GM19035 (cell line): ENCODE data around the gene MTFMT.
"Not testable (repeated sequence)": the region's sequence is repeated elsewhere in the genome, so short reads cannot be mapped to it uniquely, and the experiment has no call there.

ENCODE experiments used
- ATAC-seq: cut with Tn5 transposase; IDR thresholded peaks from one replicate; pipeline ENCODE4 v1.9.1; 2021; ENCODE audit not compliant: unreplicated experiment

Gene MTFMT

DNA sequence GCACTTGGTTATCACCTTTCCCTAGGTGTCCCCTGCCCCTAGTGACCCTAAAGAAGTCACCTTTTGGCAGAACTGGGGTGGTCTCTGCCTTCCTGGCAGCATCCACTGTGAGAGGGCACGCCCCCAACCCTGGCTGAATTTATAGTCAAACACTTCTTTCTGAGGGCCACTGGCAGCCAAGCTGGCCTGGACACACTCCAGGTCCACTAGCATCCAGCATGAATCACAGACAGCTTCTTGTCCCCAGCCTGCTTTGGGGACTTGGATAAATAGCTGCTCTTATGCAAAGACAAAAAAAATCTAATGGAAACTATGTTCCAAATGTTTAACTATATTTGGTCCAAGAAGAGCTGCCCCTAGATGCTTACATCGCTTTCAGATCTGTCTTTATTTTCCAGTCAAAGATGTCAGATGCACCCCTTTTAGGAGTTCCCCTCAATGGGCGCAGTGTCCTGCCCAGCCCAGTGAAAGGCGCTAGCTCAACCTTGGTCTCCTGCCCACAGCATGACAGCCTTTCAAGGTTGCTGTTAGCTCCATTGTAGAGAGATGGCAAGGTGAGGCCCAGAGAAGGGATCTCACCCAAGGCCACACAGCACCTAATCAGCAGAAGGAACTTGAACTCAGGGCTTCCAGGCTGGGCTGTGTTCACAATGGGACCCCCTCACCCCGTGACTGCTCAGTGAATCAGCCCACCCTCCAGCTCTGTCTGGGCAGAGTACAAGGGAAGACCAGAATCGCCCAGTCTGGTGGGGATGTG, 31.4 kb upstream of the MTFMT start:
- ATAC-seq: no peak

DNA sequence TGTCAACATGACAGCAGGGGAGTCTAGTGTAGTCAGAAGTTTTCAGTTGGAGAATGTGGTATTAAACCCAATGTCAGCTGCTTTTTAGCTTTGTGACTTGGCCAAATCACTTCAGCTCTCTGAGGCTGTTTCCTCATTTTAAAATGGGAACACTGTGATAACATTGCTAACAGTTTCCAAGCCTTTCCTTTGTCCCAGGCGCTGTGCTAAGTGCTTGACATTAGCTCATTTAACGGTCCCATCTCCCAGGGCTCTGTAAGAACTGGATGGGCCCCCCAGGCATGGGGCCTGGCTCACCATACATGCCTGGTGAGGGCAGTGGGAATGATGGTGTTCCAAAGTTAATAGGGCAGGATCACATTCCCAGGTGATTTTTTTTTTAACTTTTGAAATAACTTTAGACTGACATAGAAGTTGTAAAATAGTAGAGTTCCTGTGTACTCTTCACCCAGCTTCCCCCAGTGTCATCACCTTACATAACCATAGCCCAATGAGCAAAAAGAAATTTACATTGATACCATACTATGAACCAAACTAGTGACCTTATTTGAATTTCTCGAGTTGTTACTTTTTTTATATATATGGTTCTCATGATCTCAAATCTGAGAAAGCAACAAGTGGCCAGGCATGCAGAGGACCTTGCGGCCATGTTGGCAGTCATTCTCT, 30.6 kb upstream of the MTFMT start:
- ATAC-seq: no peak

DNA sequence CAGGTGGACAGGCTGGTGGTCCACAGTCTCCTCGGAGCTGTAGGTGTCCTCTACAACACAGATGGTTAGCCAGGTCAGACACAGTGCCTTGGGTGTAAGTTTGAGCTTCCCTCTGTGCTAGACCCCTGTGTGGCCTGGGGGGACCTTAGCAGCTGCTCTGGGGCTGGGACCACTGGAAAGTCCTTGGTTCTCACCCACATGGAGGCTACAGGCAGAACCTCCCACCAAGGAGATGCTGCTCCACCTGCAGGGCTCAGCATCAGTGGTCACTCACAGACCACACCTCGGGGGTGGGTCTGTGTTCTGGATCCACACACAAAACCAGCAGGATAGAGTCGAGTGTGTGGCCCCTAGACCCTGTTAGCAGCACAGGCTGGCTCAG, 29.9 kb upstream of the MTFMT start:
- no peak for ATAC-seq

DNA sequence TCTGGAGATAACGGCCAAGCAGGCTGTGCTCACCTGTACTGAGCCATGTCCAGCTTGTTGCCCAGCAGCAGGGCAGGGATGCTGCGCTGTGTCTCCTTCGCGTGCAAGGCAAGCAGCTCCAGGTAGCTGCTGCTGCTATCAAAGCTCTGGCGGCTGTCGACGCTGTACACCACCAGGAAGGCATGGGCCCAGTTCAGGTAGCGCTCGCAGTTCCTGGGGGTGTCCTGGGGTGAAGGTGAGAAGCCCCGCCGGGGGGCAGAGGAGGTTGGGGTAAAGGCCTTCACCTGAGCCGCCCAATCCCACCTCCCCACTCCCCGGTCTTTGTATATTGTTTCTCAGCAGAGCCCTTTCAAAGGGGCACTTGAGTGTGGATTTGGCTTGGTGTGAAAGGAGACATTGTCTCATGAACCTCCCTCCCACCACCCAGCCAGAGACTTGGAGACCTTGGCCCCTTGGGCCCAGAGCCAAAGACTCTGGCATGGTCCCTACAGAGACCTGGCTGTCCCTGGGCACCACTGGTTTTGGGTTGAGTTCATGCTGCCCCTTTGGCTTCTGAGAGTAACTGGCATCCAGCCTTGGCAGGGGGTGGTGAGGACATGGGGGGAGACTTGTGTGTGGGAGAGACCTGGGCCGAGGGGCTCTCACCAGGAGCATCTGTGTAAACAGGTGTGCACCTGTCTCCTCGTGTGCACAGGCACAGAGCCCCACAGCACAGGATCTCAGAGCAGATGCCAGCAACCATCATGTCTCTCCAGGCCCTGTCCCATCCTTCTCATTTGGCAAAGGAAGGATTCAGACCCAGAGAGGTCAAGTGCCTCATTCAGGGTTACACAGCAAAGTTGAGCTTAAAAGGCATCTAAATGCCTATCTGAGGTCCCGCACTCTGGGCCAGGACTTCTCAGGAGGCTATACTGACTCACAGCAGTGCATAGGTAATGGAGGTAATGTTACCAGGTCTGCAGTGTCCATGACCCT, 29.2 kb upstream of the MTFMT start:
- ATAC-seq: no peak

DNA sequence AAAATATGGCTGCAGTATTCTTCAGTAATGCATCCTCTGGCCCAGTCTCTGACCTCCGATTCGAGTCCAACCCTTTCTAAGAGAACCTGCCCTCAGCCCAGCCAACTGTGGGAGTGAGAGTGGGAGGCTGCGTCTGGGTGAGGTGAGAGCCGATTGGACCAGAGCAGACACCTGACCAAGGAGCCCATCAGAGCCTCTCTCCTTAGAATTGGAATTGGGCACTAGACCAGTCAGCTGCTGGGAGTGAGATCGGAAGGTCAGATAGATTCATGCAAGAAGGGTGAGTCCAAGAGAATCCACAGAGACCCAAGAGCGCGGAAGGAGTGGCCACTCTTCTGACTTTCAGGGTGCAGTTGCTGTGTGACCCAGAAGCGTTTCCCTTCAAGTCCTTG, 28.1 kb upstream of the MTFMT start:
- ATAC-seq: no peak

DNA sequence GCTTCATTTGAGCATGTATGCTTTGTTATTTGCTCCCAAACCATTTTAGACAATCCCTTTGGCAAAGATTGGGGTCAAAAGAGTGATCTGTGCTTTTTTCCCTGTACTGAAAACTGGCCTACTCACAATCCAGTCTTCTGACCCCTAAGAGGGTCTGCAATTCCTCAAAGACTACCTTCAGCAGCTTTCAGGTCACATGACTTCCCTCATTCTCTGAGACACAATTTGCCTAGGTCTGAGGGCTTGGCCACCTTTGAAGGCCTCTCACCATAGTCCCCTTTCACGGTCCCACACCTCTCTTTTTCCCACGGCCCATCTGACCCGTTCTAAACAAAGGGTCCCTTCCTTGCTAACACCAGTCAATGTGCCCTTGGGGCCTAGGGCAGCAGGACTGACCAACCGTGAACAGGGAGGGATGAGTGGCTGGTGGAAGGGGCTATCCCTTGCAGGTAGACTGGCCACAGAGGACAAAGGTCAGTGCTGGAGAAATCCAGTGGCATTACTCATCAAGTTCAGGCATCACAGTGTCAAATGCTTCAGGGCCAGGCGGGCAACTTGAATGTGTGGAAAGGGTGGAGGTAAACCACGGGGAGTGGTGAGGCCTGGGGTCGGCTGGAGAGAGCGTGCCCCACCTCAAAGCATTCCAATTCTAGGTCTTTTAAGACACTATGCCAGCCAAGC, 27.6 kb upstream of the MTFMT start:
- ATAC-seq: no peak

DNA sequence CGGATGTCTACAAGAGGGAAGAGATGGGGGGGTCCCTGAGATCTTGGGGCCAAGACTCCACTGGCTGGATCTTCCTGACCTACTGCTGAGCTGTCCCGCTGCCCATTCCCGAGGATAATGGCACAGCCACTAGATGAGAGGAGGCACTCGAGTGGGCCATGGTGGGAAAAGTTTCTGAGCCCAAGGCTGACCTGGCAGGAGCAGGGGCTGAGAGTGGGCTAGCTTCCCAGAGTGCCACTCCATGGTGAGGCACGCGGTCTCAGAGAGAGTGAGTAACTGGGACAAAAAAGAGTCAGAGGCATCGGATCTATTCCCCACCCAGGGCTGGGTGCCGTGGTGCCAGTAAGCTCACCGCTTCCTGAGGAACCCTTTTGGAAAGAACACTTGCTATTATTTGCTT, 26.7 kb upstream of the MTFMT start:
- no peak for ATAC-seq

DNA sequence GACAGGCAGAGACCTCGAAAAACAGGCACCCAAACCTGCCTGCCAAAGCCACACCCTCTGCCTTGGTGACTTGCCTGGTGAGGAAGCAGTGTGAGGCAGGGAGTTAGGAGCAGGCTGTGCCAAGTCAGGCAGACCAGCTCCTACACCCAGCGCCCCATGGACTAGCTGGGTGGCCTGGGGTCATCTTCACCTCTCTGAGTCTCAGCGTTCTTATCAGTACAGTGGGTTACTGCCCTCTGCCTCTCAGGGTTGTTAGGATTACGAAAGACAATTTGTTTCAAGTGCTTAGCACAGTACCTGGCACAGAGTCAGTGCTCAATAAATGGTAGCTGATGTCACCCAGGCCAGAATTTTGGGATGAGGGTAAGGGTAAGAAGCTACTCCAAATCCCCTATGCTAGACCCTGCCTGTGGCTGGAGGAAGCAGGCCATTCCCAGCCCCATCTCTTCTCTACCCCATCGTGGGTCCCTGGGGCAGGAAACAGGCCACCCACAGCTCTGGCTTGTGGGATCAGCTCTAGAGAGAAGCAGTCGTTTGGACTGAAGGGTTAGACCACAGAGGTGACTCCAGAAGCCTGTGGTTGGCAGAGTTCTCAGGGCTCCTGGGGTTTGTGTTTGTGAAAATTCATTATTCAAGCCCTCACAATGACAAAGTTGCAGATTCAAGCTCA, 25.9 kb upstream of the MTFMT start:
- ATAC-seq: no peak

DNA sequence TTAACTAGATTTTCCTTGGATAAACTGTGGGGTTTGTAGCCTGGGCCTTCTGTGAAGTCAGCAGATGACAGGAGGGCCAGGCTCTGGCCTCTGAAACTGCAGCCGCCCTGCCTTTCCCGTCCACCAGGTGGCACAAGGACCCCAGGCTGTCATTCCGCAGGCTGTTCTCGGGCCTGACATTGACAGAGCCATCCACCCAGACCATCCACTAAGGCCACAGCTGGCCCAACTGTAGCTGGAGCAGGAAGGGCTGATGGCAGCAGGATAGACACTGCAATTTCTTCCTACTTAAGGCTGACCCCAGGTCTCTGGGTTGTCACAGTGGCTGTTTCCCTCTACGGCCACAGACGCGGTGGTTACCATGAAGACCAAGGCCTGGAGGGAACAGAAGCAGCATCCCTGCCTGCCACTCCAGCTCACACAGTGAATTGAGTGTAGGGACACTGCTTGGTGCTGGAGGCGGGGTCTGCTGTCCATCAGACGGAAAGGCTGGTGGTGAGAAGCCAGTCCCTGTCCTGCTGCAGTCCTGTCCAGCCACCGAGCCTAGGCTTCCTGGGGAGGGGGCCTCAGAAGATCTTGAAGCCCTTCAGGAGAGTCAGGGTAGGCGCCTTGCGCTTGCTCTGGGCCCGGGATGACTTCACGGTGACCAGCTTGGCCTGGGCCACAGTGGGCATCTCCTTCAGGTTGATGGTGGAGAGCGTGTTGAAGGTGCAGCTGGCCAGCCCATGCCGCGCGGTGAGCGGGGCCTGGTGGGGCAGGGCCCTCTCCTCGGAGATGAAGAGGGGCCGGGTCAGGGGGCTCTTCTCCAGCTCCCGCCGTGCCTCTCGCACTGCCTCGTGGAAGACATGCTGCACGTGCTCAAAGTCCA, 25.1 kb upstream of the MTFMT start:
- no peak for ATAC-seq

DNA sequence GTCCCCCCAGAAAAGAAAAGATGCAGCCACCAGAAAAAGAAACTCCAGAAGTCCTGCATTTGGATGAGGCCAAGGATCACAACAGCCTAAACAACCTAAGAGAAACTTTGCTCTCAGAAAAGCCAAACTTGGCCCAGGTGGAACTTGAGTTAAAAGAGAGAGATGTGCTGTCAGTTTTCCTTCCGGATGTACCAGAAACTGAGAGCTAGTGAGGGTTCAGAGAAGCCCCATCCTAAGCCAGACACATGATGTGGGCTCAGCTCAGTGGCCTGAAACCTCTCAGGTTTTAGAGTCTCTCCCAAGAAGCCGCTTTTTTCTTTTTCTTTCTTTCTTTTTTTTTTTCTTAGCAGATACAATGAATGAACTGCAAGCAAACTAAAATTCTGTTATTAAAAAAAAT, 23.5 kb upstream of the MTFMT start:
- ATAC-seq: no peak

DNA sequence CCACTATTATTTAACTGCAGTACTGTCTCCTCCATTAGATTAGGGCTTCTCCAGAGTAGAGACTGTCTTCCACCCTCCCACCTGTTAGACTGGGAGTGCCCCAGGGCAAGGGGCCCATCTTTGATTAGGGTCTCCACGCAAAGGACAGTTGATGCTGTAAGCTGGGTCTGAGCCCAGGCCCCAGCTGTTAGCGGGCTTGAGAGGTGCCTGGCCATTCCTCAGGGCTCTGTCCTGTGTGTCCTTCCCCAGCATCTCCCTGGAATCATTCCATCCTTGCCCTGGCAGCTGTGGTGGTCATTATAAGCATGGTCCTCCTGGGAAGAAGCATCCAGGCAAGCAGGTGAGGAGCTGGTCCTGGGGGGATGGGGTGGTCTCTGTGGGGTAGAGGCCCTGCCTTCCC, 21.8 kb upstream of the MTFMT start:
- ATAC-seq: no peak

DNA sequence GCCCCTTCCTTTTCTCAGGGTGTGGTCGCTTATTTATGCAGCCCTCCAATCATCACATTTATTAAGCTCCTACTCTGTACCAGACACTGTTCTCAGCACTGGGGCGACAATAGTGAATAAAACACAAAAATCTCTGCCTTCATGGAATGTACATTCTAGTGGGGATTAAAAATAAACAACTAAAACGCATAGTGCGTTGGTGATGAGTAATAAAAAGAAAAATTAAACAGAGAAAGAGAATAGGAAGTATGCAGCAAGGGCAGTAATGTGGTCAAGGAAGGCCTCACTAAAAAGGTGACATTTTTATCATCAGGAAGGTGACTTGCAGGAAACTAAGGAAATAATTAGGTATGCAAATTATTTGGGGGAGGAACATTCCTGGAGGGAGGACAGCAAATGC, 20.8 kb upstream of the MTFMT start:
- no peak for ATAC-seq

DNA sequence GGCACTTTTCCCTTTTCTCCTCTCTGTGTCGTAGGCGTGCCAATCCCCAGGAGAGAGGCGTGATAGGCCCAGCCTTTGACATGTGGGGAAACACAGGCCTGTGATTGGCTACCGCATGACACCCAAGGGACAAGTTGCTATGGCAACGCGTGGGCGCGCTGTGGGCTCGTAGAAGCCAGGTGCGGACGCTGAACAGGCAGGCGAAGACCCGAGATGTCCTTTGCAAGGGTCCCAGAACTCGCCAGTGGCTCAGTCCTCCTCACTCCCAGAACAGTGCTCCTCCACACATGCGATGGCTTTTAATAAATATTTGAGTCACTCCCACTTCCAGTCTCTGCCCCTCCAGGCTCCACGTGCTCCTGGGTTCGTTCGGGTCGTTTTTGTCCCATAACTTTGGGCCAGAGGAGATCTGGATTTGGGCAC, 20.0 kb upstream of the MTFMT start:
- ATAC-seq: peak; percentile 93

DNA sequence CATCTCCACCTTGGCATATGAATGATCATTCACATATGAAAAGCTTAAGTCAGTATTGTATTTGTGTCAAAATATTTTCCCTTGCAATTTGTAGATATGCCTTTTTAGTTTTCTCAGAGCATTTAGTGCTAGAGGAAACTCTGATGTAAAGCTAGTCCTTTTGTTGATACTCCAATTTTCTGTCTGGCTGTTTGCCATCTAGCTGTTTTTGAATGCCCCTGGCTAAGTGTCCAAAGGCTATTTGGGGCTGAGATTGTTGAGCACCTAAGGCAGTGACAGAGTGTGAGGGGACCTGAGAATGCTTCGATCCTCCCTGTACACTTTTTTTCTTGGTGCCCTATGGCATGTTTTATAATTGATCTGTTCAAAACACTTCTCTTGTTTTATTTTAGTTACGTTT, 18.8 kb upstream of the MTFMT start:
- no peak for ATAC-seq

DNA sequence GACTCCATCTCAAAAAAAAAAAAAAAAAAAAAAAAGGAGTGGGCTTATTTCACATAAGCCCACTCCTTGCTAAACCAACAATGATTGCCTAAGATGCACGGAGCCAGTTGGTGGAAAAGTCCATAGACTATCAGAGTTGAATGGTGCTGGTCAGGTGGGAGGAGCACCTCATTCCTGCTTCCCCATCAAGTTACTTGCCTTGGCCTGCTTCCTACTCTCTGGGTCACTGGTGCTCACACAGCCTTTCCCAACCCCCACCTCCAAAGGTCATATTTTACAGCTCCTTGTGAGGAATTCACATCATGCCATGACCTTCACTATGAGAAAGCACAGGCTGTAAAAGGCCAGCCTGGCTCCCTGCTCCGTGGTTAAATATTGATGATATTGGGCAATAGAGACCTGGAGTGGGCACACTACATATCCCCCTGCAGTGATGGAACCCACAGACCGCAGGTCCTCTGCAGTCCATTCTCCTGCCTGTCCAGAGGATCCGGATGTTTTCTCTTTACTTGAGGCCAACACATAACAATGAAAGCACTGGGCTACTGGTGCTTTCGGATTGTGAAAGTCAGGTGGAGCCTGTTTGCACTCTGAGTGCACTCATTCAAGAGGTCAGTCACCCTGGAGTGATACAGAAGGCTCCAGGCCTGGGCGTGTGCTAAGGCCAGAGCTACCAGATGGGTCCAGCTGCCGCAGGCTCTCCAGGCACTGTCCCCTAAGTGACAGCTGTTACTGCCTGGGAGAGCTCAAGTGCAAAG, 15.5 kb upstream of the MTFMT start, which contains the start of gene SLC51B:
TSS of gene SLC51B (plus strand) at position 664 of the 758 bp plus-strand sequence. CDS start 4,618 bp downstream, outside the sequence.
- ATAC-seq: no peak

DNA sequence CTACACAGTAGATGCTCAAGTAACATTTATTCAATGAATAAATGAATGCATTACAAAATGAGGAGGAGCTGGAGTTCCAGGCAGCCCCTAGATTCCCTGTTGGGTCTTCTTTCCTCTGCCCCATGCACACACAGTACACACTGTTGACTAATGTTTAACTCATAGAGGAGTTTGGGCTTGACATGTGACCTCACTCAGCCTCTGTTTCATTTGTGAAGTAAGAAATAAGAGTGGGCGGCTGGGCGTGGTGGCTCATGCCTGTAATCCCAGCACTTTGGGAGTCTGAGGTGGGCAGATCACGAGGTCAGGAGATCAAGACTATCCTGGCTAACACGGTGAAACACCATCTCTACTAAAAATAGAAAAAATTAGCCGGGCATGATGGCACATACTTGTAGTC, 14.8 kb upstream of the MTFMT start:
- ATAC-seq: not testable (repeated sequence)

DNA sequence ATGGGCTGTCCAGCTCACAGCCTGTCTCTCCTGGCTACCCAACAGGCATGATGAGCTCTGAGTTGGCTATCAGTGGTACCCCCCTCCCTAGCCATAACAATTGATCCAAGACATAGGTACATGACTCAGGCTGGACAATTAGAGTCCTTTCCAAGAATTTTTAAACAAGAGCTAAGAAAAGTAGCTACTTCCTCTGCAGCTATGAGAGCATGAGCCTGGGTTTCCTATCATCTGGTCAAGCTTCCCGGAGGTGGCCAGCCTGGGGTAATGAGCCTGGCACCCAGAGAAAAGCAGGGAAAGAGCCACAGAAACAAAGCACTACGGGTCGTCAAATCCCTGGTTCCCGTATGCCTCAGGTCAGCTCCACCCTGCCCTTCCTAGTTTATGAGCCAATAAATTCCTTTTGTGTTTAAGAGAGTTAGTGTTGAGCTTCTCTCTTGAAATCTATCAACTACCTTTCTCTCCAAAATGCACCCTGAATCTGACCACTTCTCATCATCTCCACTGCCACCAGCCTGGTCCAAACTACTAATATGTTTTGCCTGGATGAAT, 13.4 kb upstream of the MTFMT start:
- no peak for ATAC-seq

DNA sequence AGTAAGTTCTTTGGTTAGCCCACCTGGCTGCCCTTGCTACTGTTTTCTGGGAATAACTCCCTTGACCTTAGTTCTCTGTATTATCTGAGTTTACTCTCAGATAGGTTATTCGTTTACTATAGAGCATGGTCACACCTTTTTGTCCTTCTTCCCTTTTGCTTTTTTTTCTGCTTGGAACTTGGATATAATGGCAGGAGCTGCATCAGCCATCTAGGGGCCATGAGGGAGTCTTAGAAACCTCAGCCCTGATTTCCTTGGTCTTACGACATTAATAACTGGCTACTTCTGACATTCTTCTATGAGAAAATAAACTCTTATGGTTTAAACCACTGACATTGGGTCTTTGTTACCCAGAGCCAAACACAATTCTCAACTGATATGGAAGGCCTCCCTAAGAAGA, 12.3 kb upstream of the MTFMT start:
- no peak for ATAC-seq
